ENCODE results near the gene MTA1. TPM values are rescaled to one million over a fixed set of nuclear protein-coding genes. Genes with fewer than 3 reads are reported as not detected.

MTA1 gene
- total and polyA plus RNA-seq, 2 of the 8 experiments (the other 6 are each of a cell fraction or from before 2014, with no cell fraction given), result 73.9 to 221 TPM

DNA sequence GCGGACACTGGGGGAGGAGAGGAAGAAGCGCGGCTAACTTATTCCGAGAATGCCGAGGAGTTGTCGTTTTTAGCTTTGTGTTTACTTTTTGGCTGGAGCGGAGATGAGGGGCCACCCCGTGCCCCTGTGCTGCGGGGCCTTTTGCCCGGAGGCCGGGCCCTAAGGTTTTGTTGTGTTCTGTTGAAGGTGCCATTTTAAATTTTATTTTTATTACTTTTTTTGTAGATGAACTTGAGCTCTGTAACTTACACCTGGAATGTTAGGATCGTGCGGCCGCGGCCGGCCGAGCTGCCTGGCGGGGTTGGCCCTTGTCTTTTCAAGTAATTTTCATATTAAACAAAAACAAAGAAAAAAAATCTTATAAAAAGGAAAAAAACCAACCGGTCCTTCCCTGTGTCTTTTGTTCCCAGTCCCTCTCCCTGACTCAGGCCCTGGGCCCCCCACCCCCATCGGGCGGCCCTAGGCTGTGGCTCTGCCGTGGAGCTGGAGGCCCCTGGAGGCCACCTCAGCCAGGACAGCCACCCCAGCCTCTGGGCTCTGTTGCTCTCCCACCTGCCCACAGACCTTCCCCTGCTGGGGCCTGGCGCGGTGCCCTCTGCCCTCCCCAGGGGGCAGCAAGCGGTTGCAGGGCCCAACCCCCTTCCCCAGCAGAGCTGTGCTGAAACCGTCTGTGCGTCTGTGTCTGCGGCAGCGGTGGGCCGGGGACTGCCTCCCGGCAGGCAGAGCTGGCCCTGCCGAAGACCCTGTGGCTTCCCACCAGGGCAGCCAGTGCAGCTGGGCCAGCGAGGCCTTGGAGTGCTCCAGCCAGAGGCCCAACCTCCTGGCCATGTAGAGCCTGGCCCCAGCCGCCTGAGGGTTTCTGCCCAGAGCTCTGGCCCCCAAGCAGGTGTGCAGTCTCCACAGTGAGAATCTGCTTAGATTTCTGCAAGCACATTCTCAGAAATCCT, 51.0 kb downstream of the MTA1 start:
- WGBS, 2 experiments (ENCODE audit: extremely low coverage in 1 of 2, insufficient coverage in 1 of 2, insufficient read length in 1 of 2, insufficient replicate concordance in 2 of 2, low coverage in 1 of 2, low lambda C conversion rate in 2 of 2, missing lambda C conversion rate in 1 of 2), result 89% methylated on average over 29 of the region's 34 CpGs; no CpG with 5 or more reads in 1 of the 2 experiments
- ChIA-PET POLR2A (ENCODE audit: partially characterized antibody) (interaction anchor here (0.9 to 4.2 kb wide), 10 partner anchors 10 to 300 kb away, joined by 3 to 21 read pairs (median 4); partner anchors contain the start of gene BTBD6), CTCF (ENCODE audit: partially characterized antibody) (interaction anchor here (1.0 to 5.3 kb wide), 25 partner anchors 8 to 384 kb away, joined by 3 to 70 read pairs (median 4); partner anchors contain the start of gene CRIP1)
- H3K79me1 ChIP-seq (ENCODE audit: low read depth, low read length), result no peaks in the 10 kb centered on the region
- H2BK15ac ChIP-seq (ENCODE audit: low read length), result no peak overlapping the region
- H3K4me1 ChIP-seq (replicated peaks in 1 of 4; ENCODE audit: control insufficient read depth in 3 of 4, insufficient read depth in 4 of 4, low read length in 3 of 4), result peaks cover 0 to 19% (median 9%) of the 10 kb centered on the region in 4 experiments; a peak in 5 of 7 replicates
- H2BK120ac ChIP-seq (replicated peaks; ENCODE audit: low read depth, low read length), result no peak overlapping the region
- H2AFZ ChIP-seq (ENCODE audit: low read length), result no peak overlapping the region
- H3K18ac ChIP-seq (ENCODE audit: extremely low read depth, low read length), result no peak overlapping the region
- H2AK5ac ChIP-seq (ENCODE audit: low read depth, low read length), result no peak overlapping the region
- no peak overlapping the region for H3K4me3 ChIP-seq (ENCODE audit: extremely low read depth in 1 of 4, insufficient read depth in 2 of 4, low read depth in 3 of 4, low read length in 4 of 4)
- H4K20me1 ChIP-seq (replicated peaks in 1 of 2; ENCODE audit: control insufficient read depth in 1 of 2, insufficient read depth in 2 of 2, low read length in 2 of 2), result peaks cover 11 to 34% of the 10 kb centered on the region in 2 experiments
- no peak overlapping the region for H4K8ac ChIP-seq (ENCODE audit: extremely low read depth, insufficient read depth, low read length)
- H3K23me2 ChIP-seq (ENCODE audit: low read depth, low read length), result peaks cover 14% of the 10 kb centered on the region; the same call in 1 of the 2 replicates
- no peak overlapping the region for H3K23ac ChIP-seq (ENCODE audit: insufficient read length)
- no peak overlapping the region for H3K27ac ChIP-seq (ENCODE audit: low read depth, low read length)
- peaks cover 7 to 16% (median 9%) of the 10 kb centered on the region in 4 experiments; a peak in 6 of 7 replicates for H3K27me3 ChIP-seq (replicated peaks in 1 of 4; ENCODE audit: control insufficient read depth in 3 of 4, extremely low read depth in 1 of 4, insufficient read depth in 3 of 4, low read length in 3 of 4)
- H2BK20ac ChIP-seq (ENCODE audit: low read length), result no peak overlapping the region
- H2BK12ac ChIP-seq (ENCODE audit: low read depth, low read length), result no peak overlapping the region; the same call in 1 of the 2 replicates
- FAIRE-seq, result no peak
- no peak overlapping the region for H3K56ac ChIP-seq (replicated peaks; ENCODE audit: insufficient read length, low read depth, low read length)
- H4K91ac ChIP-seq (replicated peaks; ENCODE audit: insufficient read length, low read length), result no peak overlapping the region
- no peak overlapping the region for H2BK5ac ChIP-seq (ENCODE audit: low read depth, low read length)
- H3K79me2 ChIP-seq (ENCODE audit: control insufficient read depth in 1 of 2, insufficient read depth in 2 of 2, low read length in 2 of 2), result no peaks in the 10 kb centered on the region; a peak in 1 of 4 replicates
- no peak overlapping the region for H3K14ac ChIP-seq (ENCODE audit: insufficient read length)
- no peak overlapping the region for H3K4me2 ChIP-seq (ENCODE audit: insufficient read depth in 1 of 2, low read depth in 2 of 2, low read length in 2 of 2)
- H4K5ac ChIP-seq (ENCODE audit: insufficient read length, low read depth, low read length), result no peak overlapping the region
- peaks cover 5 to 37% (median 11%) of the 10 kb centered on the region in 4 experiments; a peak in 6 of 8 replicates for H3K36me3 ChIP-seq (ENCODE audit: control insufficient read depth in 2 of 4, insufficient read depth in 4 of 4, low read length in 3 of 4)
- H3K4ac ChIP-seq (replicated peaks; ENCODE audit: insufficient read length, low read depth, low read length), result no peak overlapping the region
- no peaks in the 10 kb centered on the region for H3K9me3 ChIP-seq (ENCODE audit: insufficient read depth in 2 of 2, low read depth in 1 of 2, low read length in 1 of 2)
- no peak for DNase-seq (ENCODE audit: low read depth in 1 of 2, low spot score in 2 of 2)
- no peak overlapping the region for H3K9ac ChIP-seq (replicated peaks in 1 of 4; ENCODE audit: extremely low read depth in 1 of 4, low read depth in 3 of 4, low read length in 3 of 4)
- TF ChIP-seq TAF1 (IDR thresholded peaks at IDR 0.05; ENCODE audit: low read depth, low read length) (no peak), RBBP5 (IDR thresholded peaks at IDR 0.05; ENCODE audit: borderline replicate concordance, low read depth, low read length) (no peak), TAF7 (optimal IDR thresholded peaks at IDR 0.05; ENCODE audit: borderline replicate concordance, low read depth, low read length) (no peak), BRCA1 (IDR thresholded peaks at IDR 0.05; ENCODE audit: low read depth, low read length) (no peak), YY1 (IDR thresholded peaks at IDR 0.05; ENCODE audit: low read depth, low read length) (no peak), RAD21 (IDR thresholded peaks at IDR 0.05 in 1 of 2, conservative IDR thresholded peaks at IDR 0.05 in 1 of 2; ENCODE audit: low read depth in 2 of 2, low read length in 2 of 2) (no peak), KDM5A (IDR thresholded peaks at IDR 0.05; ENCODE audit: low read length) (no peak)
- TF ChIP-seq, protein P1, sequence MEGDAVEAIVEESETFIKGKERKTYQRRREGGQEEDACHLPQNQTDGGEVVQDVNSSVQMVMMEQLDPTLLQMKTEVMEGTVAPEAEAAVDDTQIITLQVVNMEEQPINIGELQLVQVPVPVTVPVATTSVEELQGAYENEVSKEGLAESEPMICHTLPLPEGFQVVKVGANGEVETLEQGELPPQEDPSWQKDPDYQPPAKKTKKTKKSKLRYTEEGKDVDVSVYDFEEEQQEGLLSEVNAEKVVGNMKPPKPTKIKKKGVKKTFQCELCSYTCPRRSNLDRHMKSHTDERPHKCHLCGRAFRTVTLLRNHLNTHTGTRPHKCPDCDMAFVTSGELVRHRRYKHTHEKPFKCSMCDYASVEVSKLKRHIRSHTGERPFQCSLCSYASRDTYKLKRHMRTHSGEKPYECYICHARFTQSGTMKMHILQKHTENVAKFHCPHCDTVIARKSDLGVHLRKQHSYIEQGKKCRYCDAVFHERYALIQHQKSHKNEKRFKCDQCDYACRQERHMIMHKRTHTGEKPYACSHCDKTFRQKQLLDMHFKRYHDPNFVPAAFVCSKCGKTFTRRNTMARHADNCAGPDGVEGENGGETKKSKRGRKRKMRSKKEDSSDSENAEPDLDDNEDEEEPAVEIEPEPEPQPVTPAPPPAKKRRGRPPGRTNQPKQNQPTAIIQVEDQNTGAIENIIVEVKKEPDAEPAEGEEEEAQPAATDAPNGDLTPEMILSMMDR (IDR thresholded peaks at IDR 0.05; ENCODE audit: control extremely low read depth in 1 of 3, insufficient read depth in 1 of 3, low read depth in 1 of 3, low read length in 3 of 3), result no peak

All from H1 (cell line).